ENCODE data around the gene OR10A6.
A peak's percentile ranks its signal among the peaks of the same experiment; 100 is the strongest.

OR10A6 gene

GRCh38 chr11:7931168-7931567 lies at the start of gene OR10A6:
TSS of gene OR10A6 (minus strand) at chr11:7931268. CDS start at chr11:7928662, 2,606 bp downstream.
- no peak for TF ChIP-seq TAF1 (IDR thresholded peaks at IDR 0.05; ENCODE audit: low read depth)
- no peak for TF ChIP-seq FOXM1 (IDR thresholded peaks at IDR 0.05; ENCODE audit: borderline replicate concordance, low read depth)
- no peak for TF ChIP-seq YY1 (IDR thresholded peaks at IDR 0.05; ENCODE audit: low read depth)
- no peak for TF ChIP-seq CEBPB (IDR thresholded peaks at IDR 0.05)
- no peak for TF ChIP-seq EGR1 (IDR thresholded peaks at IDR 0.05)
- TF ChIP-seq RAD21 (IDR thresholded peaks at IDR 0.05; ENCODE audit: low read depth): no peak

GRCh38 chr11:7977232-7977917 lies 46.3 kb upstream of the OR10A6 start:
- TF ChIP-seq RAD21 (IDR thresholded peaks at IDR 0.05; ENCODE audit: low read depth) (no peak), CEBPB (IDR thresholded peaks at IDR 0.05) (peak; percentile 71)

DNA sequence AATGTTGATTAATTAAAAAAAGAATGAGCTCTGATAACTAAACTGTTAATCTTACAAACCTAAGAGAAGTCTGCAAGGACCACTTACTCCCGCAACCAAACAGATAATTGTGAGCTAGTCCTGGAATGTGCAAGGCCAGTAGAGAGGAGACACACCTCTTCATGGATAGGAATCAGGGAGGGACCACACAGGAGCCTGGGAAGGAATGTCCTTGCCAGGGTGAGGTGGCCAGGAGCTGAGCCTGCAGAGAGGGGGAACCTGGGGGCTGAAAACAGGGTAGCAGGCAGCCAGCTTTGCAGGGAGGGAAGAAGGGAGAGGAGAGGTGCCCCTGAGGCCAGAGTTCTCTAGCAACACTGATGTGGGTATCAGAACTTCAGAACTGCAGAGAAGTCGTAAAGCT lies 43.6 kb upstream of the OR10A6 start:
- TF ChIP-seq CREB1 (IDR thresholded peaks at IDR 0.05; ENCODE audit: low read depth): no peak
- no peak for TF ChIP-seq RAD21 (IDR thresholded peaks at IDR 0.05; ENCODE audit: low read depth)

GRCh38 chr11:7973011-7973410 lies 41.9 kb upstream of the OR10A6 start:
- TF ChIP-seq TCF12 (IDR thresholded peaks at IDR 0.05; ENCODE audit: low read depth) (no peak), MAX (IDR thresholded peaks at IDR 0.05) (no peak), EP300 (IDR thresholded peaks at IDR 0.05; ENCODE audit: borderline replicate concordance) (no peak), RAD21 (IDR thresholded peaks at IDR 0.05; ENCODE audit: low read depth) (no peak), TEAD4 (IDR thresholded peaks at IDR 0.05) (no peak), TAF1 (IDR thresholded peaks at IDR 0.05; ENCODE audit: low read depth) (no peak), NFIC (IDR thresholded peaks at IDR 0.05) (no peak), CREB1 (IDR thresholded peaks at IDR 0.05; ENCODE audit: low read depth) (no peak), EGR1 (IDR thresholded peaks at IDR 0.05) (no peak), FOXM1 (IDR thresholded peaks at IDR 0.05; ENCODE audit: borderline replicate concordance, low read depth) (no peak), ZBTB7A (IDR thresholded peaks at IDR 0.05; ENCODE audit: low read depth) (no peak), CEBPB (IDR thresholded peaks at IDR 0.05) (no peak), YY1 (IDR thresholded peaks at IDR 0.05; ENCODE audit: low read depth) (no peak)
- TF ChIP-seq, protein P1, sequence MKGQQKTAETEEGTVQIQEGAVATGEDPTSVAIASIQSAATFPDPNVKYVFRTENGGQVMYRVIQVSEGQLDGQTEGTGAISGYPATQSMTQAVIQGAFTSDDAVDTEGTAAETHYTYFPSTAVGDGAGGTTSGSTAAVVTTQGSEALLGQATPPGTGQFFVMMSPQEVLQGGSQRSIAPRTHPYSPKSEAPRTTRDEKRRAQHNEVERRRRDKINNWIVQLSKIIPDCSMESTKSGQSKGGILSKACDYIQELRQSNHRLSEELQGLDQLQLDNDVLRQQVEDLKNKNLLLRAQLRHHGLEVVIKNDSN (IDR thresholded peaks at IDR 0.05): no peak
- TF ChIP-seq, protein P2, sequence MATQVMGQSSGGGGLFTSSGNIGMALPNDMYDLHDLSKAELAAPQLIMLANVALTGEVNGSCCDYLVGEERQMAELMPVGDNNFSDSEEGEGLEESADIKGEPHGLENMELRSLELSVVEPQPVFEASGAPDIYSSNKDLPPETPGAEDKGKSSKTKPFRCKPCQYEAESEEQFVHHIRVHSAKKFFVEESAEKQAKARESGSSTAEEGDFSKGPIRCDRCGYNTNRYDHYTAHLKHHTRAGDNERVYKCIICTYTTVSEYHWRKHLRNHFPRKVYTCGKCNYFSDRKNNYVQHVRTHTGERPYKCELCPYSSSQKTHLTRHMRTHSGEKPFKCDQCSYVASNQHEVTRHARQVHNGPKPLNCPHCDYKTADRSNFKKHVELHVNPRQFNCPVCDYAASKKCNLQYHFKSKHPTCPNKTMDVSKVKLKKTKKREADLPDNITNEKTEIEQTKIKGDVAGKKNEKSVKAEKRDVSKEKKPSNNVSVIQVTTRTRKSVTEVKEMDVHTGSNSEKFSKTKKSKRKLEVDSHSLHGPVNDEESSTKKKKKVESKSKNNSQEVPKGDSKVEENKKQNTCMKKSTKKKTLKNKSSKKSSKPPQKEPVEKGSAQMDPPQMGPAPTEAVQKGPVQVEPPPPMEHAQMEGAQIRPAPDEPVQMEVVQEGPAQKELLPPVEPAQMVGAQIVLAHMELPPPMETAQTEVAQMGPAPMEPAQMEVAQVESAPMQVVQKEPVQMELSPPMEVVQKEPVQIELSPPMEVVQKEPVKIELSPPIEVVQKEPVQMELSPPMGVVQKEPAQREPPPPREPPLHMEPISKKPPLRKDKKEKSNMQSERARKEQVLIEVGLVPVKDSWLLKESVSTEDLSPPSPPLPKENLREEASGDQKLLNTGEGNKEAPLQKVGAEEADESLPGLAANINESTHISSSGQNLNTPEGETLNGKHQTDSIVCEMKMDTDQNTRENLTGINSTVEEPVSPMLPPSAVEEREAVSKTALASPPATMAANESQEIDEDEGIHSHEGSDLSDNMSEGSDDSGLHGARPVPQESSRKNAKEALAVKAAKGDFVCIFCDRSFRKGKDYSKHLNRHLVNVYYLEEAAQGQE (IDR thresholded peaks at IDR 0.05; ENCODE audit: low read depth): no peak

DNA sequence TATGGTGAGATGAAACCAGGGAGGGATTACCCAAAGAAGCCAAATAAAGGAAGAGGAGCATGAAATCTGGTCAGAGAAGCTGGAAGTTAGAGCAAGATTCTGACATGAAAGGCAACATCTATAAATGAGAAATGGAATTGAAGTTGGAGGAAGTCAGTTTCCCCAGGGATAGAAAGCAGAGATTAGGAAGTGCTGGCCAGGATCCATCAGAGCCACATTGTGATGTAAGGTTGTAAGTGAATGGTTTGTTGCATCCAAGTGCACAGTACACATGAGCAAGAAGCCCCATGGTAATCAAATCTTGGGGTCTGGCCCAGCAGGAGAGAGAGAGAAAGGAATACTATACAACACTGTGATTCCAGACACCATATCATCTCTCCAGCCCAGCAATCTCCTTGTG lies 40.8 kb upstream of the OR10A6 start:
- TF ChIP-seq YY1 (IDR thresholded peaks at IDR 0.05; ENCODE audit: low read depth) (no peak), CREB1 (IDR thresholded peaks at IDR 0.05; ENCODE audit: low read depth) (no peak), NFIC (IDR thresholded peaks at IDR 0.05) (no peak), ZBTB7A (IDR thresholded peaks at IDR 0.05; ENCODE audit: low read depth) (no peak), EP300 (IDR thresholded peaks at IDR 0.05; ENCODE audit: borderline replicate concordance) (no peak), TAF1 (IDR thresholded peaks at IDR 0.05; ENCODE audit: low read depth) (no peak), EGR1 (IDR thresholded peaks at IDR 0.05) (no peak), TEAD4 (IDR thresholded peaks at IDR 0.05) (no peak), CEBPB (IDR thresholded peaks at IDR 0.05) (no peak), MAX (IDR thresholded peaks at IDR 0.05) (no peak), FOXM1 (IDR thresholded peaks at IDR 0.05; ENCODE audit: borderline replicate concordance, low read depth) (no peak), RAD21 (IDR thresholded peaks at IDR 0.05; ENCODE audit: low read depth) (no peak), TCF12 (IDR thresholded peaks at IDR 0.05; ENCODE audit: low read depth) (no peak)
- TF ChIP-seq, protein P2 (IDR thresholded peaks at IDR 0.05; ENCODE audit: low read depth): no peak
- TF ChIP-seq, protein P1 (IDR thresholded peaks at IDR 0.05): no peak
